GM12865 (cell line): Measurements from ENCODE around the gene FKBP14.

Experiments
- DNase-seq: peaks from one replicate; pipeline ENCODE4 v3.0.0; 2010; ENCODE audit warnings: low read depth
- H3K4me3 ChIP-seq: 2 replicates; pipeline ENCODE4 v1.5.1; 2011; ENCODE audit warnings: mild to moderate bottlenecking, low read depth, low read length, control low read depth
- CTCF ChIP-seq: IDR thresholded peaks from 2 replicates; pipeline ENCODE4 v1.5.1; 2011; ENCODE audit warnings: low read length, control low read depth, low read depth, inconsistent platforms; ENCODE audit not compliant: insufficient read depth; ENCODE audit errors: missing control alignments

FKBP14 gene

DNA sequence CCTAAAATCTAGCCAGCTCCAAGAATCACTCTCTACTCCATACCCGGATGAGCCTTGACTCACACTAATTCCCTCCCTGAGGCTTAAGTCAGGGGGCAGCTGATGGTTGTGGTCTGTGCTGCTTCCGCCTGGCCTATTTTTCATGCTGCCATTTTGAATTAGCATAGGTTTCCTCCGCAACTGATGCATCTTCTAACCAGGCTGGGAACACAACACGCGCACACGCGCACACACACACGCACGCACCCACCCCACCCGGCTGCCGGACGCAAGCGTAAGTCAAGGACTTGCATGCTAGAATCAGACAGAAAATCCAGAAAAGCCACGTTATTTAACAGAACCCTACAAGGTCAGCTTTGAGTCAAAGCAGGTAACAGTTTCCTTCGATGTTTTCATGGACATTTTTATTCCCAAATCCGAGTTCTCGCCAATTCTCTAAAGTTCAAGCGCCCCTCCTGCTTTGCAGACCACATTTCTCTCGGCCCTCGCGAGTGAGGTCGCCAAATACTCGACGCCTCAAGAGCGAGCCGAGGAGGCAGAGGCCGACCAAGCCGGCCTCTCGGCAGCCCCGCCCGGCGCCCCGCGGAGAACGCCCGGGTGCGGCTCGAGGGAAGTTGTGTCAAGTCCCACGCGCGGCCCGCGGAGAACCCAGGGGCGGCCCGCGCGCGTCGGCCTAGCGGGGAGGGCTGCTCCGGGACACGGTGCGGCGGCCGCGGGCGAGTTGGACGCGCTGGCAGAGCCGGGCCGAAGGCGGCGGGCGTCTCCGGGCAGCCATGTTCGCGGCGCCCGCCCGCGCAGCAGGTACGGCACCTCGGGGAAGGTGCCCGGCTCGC lies 37.9 kb downstream of the FKBP14 start:
- H3K4me3 ChIP-seq = peak overlapping the region; percentile 84
- DNase-seq = peak; percentile 92
- no peak for TF ChIP-seq CTCF

DNA sequence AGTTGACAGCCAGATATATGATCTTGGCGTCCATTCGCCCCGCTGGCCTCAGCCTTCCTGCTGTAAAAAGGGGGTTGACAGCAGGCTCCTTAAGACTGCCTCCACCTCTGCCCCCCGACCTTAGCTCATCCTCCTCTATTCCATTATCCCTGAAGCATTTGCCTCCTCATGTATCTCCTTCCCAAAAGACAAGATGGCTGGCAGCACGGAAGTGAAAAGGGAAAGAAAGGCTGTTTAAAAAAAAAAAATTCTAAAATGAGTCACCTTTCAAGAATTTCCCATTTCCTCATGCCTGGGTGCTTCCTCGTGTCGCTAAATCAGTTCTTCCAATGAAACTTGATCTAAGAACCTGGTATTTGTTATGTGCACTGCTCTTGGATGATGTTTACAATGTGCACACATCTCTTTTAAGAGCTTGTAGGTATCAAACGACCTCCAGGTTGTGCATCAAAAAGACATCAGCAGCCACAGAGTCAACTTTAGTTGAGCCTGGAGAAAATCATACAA lies 38.6 kb downstream of the FKBP14 start:
- no peak for TF ChIP-seq CTCF
- DNase-seq = peak; percentile 47
- H3K4me3 ChIP-seq = peak overlapping the region; percentile 84

- H3K4me3 ChIP-seq = peak overlapping the region; percentile 84
- TF ChIP-seq CTCF = no peak
- DNase-seq = peak; percentile 37
Observed at GRCh38 chr7:29987083-29987482, 39.4 kb downstream of the FKBP14 start.

DNA sequence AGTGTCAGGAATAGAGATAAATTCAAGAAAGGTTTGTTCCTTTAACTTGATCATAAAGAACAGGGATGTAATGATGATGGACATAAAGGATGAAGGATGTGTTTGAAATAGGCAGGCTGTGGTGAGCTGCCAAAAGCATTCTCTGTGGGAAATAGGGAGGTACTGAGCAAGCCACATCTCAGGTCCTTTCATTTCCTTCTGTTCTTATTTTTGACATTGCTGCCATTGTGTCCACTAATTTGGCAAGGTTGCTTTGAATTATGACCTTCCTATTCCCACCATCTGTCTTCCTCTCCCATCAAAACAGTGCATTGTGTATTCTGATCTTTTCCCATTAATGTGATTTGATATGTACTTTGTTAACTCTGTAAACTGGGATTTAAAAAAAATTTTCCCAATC lies 46.4 kb downstream of the FKBP14 start:
- H3K4me3 ChIP-seq = no peak overlapping the region
- DNase-seq = no peak
- no peak for TF ChIP-seq CTCF

- H3K4me3 ChIP-seq = no peak overlapping the region
- TF ChIP-seq CTCF = peak; percentile 10
- peak; percentile 18 for DNase-seq
Observed at GRCh38 chr7:29977886-29978651, 48.4 kb downstream of the FKBP14 start.

DNA sequence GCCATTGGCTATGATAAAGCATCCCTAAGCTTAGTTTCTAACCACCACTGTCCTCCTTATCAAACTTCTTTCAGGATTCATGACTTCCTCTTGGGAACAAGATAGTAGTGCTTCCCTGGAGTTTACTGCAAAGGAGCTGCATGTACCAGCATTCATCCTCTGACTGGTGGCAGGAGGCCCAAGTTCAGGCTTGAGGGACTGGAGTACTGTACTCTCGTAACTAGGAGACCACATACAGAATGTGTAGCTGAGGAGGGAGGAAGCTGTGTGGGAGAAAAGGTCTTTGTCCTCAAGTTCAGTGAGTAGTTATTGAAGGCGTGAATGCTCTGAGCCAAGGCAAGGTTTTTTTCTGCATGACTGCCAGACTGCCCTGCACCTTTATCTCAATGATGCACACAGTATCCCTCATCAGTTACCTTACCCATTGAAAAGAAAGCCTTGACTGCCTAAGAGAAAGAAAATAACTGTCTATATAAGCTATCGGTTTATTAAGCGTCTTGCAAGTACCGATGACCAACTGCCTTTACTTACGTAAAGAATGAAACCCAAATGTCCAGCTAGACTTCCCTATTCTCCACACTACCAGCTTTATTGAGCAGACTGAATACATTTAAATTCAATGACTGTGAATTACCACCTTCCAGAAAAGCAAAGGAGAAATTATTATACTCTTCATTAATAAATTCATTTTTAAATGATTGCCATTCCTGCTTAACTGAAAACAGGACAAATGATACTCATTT lies 49.7 kb downstream of the FKBP14 start:
- TF ChIP-seq CTCF = no peak
- no peak for DNase-seq
- no peak overlapping the region for H3K4me3 ChIP-seq
